B cell (primary cell): ENCODE data around the gene LRRC45. TPM values are rescaled to one million over a fixed set of nuclear protein-coding genes. Genes with fewer than 3 reads are reported as not detected.
A peak's percentile ranks its signal among the peaks of the same experiment; 100 is the strongest.

Experiments
- ATAC-seq: fragments of 200-7000 bp; cut with Tn5 transposase; one replicate; pipeline ENCODE4 v1.10.0; 2021; ENCODE audit warnings: low read depth, mild to moderate bottlenecking, moderate number of reproducible peaks, moderate library complexity
- CTCF ChIA-PET: fragments of 350-600 bp; sonication (Branson Sonifier 250); formaldehyde crosslinking; loops from one replicate; lab custom pipeline; 2021; ENCODE audit warnings: antibody characterized with exemption, inconsistent platforms; lab: Charles Lee
- POLR2A ChIA-PET: fragments of 350-600 bp; sonication (Branson Sonifier 250); formaldehyde crosslinking; loops from one replicate; lab custom pipeline; 2021; ENCODE audit warnings: antibody characterized with exemption; lab: Charles Lee
- DNase-seq: peaks from one replicate; pipeline ENCODE4 v3.0.0; 2013
- H2AFZ ChIP-seq: 2 replicates; pipeline ENCODE4 v1.6.1; 2012; ENCODE audit warnings: mild to moderate bottlenecking, low read depth, low read length; ENCODE audit not compliant: insufficient read depth, poor library complexity, severe bottlenecking
- H3K27ac ChIP-seq, 2 donors: 1 replicate in 1 of 2; 2 replicates in 1 of 2; pipeline ENCODE4 v1.5.1; 2012 to 2013; ENCODE audit warnings: low read length in 2 of 2, mild to moderate bottlenecking in 2 of 2, moderate library complexity in 1 of 2
- H3K27me3 ChIP-seq, 4 experiments: fragments of 200-600 bp in 1 of 4; sonication (generic) in 1 of 4; replicated peaks in 1 of 4; 1 replicate in 2 of 4; 2 replicates in 2 of 4; pipeline versions ENCODE4 v1.6.1 to v1.7.0; 2013 to 2016; ENCODE audit warnings: low read length in 3 of 4, mild to moderate bottlenecking in 2 of 4, mixed read lengths in 1 of 4, moderate library complexity in 1 of 4; ENCODE audit not compliant: insufficient read depth in 4 of 4, control insufficient read depth in 3 of 4; ENCODE audit errors: control extremely low read depth in 1 of 4
- H3K36me3 ChIP-seq, 2 experiments: replicated peaks in 1 of 2; 1 replicate in 1 of 2; 2 replicates in 1 of 2; pipeline versions ENCODE4 v1.6.1 to v1.7.1; 2013; ENCODE audit warnings: low read length in 1 of 2; ENCODE audit not compliant: insufficient read depth in 2 of 2, control insufficient read depth in 1 of 2; ENCODE audit errors: control extremely low read depth in 1 of 2, extremely low read depth in 1 of 2
- H3K4me1 ChIP-seq, 2 donors: fragments of 200-600 bp in 1 of 2; sonication (generic) in 1 of 2; 1 replicate in 1 of 2; 2 replicates in 1 of 2; pipeline versions ENCODE4 v1.5.1 to v1.6.1; 2013 to 2017; ENCODE audit warnings: low read length in 2 of 2; ENCODE audit not compliant: control insufficient read depth in 2 of 2, insufficient read depth in 2 of 2
- H3K4me2 ChIP-seq: replicated peaks from 2 replicates; pipeline ENCODE3; 2012; ENCODE audit warnings: mild to moderate bottlenecking, low read depth, low read length; ENCODE audit not compliant: poor library complexity, severe bottlenecking
- H3K4me3 ChIP-seq, 5 experiments: fragments of 200-600 bp in 1 of 5; sonication (generic) in 1 of 5; 1 replicate in 3 of 5; 2 replicates in 2 of 5; pipeline versions ENCODE4 v1.5.1 to v1.7.0; 2011 to 2016; ENCODE audit warnings: low read length in 4 of 5, mild to moderate bottlenecking in 4 of 5, low read depth in 2 of 5, control low read depth in 1 of 5, moderate library complexity in 1 of 5; ENCODE audit not compliant: insufficient read depth in 1 of 5; ENCODE audit errors: control extremely low read depth in 1 of 5, extremely low read depth in 1 of 5
- H3K79me2 ChIP-seq: fragments of 200-600 bp; sonication (generic); one replicate; pipeline ENCODE4 v1.6.0; 2016; ENCODE audit warnings: low read length; ENCODE audit not compliant: control insufficient read depth, insufficient read depth
- H3K9ac ChIP-seq: fragments of 200-600 bp; sonication (generic); 2 replicates; pipeline ENCODE4 v1.6.1; 2017; ENCODE audit warnings: mild to moderate bottlenecking, low read length, moderate library complexity
- H3K9me3 ChIP-seq, 3 donors: one replicate each; pipeline versions ENCODE4 v1.6.1 to v1.7.1; 2013; ENCODE audit warnings: low read length in 2 of 3; ENCODE audit not compliant: control insufficient read depth in 2 of 3, insufficient read depth in 1 of 3; ENCODE audit errors: control extremely low read depth in 1 of 3
- H4K20me1 ChIP-seq: 2 replicates; pipeline ENCODE4 v1.6.0; 2012; ENCODE audit warnings: mild to moderate bottlenecking, low read length; ENCODE audit not compliant: insufficient read depth, control insufficient read depth, poor library complexity, severe bottlenecking
- H3K27ac Mint-ChIP-seq: one replicate; pipeline ENCODE4 v1.8.0; 2021; ENCODE audit warnings: mixed read lengths
- H3K27me3 Mint-ChIP-seq: one replicate; pipeline ENCODE4 v1.8.0; 2021; ENCODE audit warnings: mixed read lengths
- H3K4me1 Mint-ChIP-seq: one replicate; pipeline ENCODE4 v1.8.0; 2021; ENCODE audit warnings: mixed read lengths
- H3K4me3 Mint-ChIP-seq: one replicate; pipeline ENCODE4 v1.8.0; 2021; ENCODE audit warnings: mixed read lengths
- H3K9me3 Mint-ChIP-seq: one replicate; pipeline ENCODE4 v1.8.0; 2022; ENCODE audit warnings: mixed read lengths; ENCODE audit not compliant: insufficient read depth
- CTCF ChIP-seq: fragments of 200-600 bp; IDR thresholded peaks from one replicate; pipeline ENCODE4 v1.8.0; 2022; ENCODE audit warnings: antibody characterized with exemption, mild to moderate bottlenecking
- EZH2 ChIP-seq: IDR thresholded peaks from 2 replicates; pipeline ENCODE4 v1.6.1; 2012; ENCODE audit warnings: borderline replicate concordance, low read depth, mild to moderate bottlenecking, moderate library complexity, low read length; ENCODE audit not compliant: insufficient read depth, poor library complexity, severe bottlenecking
- WGBS: methylation state at CpG from one replicate; pipeline ENCODE4 v1.1.5; 2013; ENCODE audit warnings: missing lambda C conversion rate; ENCODE audit not compliant: insufficient coverage; 5-methylcytosine and 5-hydroxymethylcytosine counted together
- intact Hi-C: fragments of 100-400 bp; cut with micrococcal nuclease; formaldehyde crosslinking; loops from one replicate; pipeline ENCODE4 v1.10.0; 2022
- polyA plus RNA-seq: library from polyadenylated mRNA; depleted of rRNA; stranded (reverse); fragments of >200 nt; gene quantifications from 2 replicates; pipeline ENCODE4 v1.2.3, GENCODE V29; 2012
- total RNA-seq, 2 donors: library from RNA; stranded (reverse); fragments of 120-200 nt in 1 of 2; gene quantifications; 1 replicate in 1 of 2; 2 replicates in 1 of 2; pipeline versions ENCODE4 v1.2.3 to v1.2.4, GENCODE V29; 2013 to 2022

LRRC45 gene
- total and polyA plus RNA-seq, 2 donors (not counting 1 experiment from before 2014, with no cell fraction given): 19.4 to 19.6 TPM

DNA sequence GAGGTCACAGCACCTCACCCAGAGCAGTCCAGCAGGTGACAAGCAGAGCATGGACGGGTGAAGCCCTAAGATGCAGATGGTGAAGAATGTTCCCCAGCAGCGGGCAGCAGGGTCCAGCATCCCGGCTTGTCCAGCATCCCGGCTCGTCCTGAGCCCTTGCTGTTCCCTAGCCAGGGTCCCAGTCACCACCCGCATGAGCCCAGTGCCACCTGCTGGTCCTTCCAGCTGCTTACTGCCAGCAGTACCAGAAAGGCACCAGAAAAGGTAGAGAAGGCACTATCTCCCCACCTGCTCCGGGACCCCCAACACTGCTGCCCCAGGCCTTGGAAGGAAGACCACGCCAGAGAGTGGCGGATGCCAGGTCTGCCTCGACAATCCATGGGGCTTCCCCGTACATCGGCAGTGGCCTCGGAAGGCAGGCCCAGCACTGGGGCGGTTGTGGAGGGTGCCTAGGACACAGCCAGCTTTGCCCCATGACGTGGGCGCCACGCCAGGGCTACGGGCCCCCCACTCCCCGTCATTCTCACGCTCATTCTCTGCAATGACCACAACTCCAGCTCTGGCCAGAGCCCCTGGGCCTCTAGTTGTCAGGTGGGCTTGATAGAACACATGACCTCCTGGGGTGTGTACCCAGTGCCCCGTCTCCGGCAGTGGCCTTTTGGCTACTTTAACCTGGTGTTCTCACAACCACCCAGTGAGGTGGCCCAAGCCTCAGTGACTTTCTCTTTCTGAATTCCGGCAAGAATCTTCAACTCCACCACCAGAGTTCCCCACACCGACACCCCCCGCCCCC is 1.8 kb upstream of the LRRC45 start:
- no peak for ATAC-seq
- peak; percentile 60 for DNase-seq
- H3K4me1 ChIP-seq: peaks cover 14 to 33% of the 10 kb centered on the region in 2 donors
- no peak overlapping the region for H3K27ac ChIP-seq
- CTCF ChIA-PET: interaction anchor here (0.5 to 7.2 kb wide), 10 partner anchors 9 to 661 kb away, joined by 3 to 91 read pairs (median 4); partner anchors contain the start of gene DCXR
- peaks cover 0 to 3% of the 10 kb centered on the region in 2 experiments for H3K36me3 ChIP-seq
- H3K27ac Mint-ChIP-seq: no peak overlapping the region
- H3K27me3 ChIP-seq: peaks cover 0 to 6% (median 0%) of the 10 kb centered on the region in 4 experiments
- peaks cover 25% of the 10 kb centered on the region for H4K20me1 ChIP-seq
- H3K4me1 Mint-ChIP-seq: peaks cover 15% of the 10 kb centered on the region
- H3K4me2 ChIP-seq: peak overlapping the region; percentile 99
- 44% methylated on average over 23 of the region's 25 CpGs for WGBS
- peak overlapping the region; percentile 83 for H3K4me3 Mint-ChIP-seq
- H3K9me3 ChIP-seq: no peaks in the 10 kb centered on the region
- POLR2A ChIA-PET: no interaction called here
- H2AFZ ChIP-seq: no peak overlapping the region
- H3K79me2 ChIP-seq: peaks cover 23% of the 10 kb centered on the region
- H3K9ac ChIP-seq: peak overlapping the region; percentile 90
- peak overlapping the region in 2 of 5 experiments; percentile 67 to 84 for H3K4me3 ChIP-seq
- intact Hi-C loops: loop anchor here (1.0 kb wide), 1 partner anchor 62 kb away; no protein-coding TSS in a partner anchor
- TF ChIP-seq CTCF (peak; percentile 45), EZH2 (no peak)
- H3K9me3 Mint-ChIP-seq: no peaks in the 10 kb centered on the region
- no peaks in the 10 kb centered on the region for H3K27me3 Mint-ChIP-seq

DNA sequence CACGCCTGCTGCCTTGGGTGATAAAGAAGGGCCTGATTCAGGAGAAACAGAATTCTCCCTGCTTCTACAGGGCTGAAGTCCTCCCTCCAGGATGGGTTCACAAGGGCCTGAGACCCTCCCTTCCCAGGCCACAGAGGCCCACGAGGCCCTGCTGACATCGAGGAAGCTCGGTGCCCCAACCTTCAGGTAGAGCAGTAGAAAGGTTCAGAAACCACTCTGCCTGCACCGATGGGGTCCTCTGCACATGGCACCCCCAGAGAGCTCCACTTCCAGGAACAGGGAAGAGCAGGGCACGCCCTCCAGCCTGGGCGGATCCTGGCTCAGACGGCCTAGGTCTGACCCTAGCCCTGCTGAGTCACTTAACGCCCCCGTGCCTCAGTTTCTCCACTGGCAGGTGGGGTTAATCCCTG is 1.2 kb upstream of the LRRC45 start:
- Mint-ChIP-seq H3K9me3 (no peaks in the 10 kb centered on the region), H3K4me1 (peaks cover 15% of the 10 kb centered on the region), H3K27ac (no peak overlapping the region), H3K27me3 (no peaks in the 10 kb centered on the region), H3K4me3 (peak overlapping the region; percentile 83)
- no peaks in the 10 kb centered on the region for H3K9me3 ChIP-seq
- TF ChIP-seq CTCF (no peak), EZH2 (no peak)
- H3K9ac ChIP-seq: peak overlapping the region; percentile 90
- no peak overlapping the region for H3K27ac ChIP-seq
- ChIA-PET CTCF (interaction anchor here (1.0 to 7.2 kb wide), 6 partner anchors 14 to 155 kb away, joined by 3 to 91 read pairs (median 4); partner anchors contain the start of gene DCXR), POLR2A (interaction anchor here (0.5 to 1.5 kb wide), 3 partner anchors 16 to 317 kb away, joined by 4 to 13 read pairs (median 11); partner anchors contain the start of gene DCXR)
- peak overlapping the region; percentile 91 for H2AFZ ChIP-seq
- H3K4me1 ChIP-seq: peaks cover 14 to 33% of the 10 kb centered on the region in 2 donors
- peak overlapping the region; percentile 62 to 88 (median 67) for H3K4me3 ChIP-seq
- peaks cover 0 to 6% (median 0%) of the 10 kb centered on the region in 4 experiments for H3K27me3 ChIP-seq
- peaks cover 26% of the 10 kb centered on the region for H4K20me1 ChIP-seq
- under 1% methylated on average over 9 of the region's 10 CpGs for WGBS
- no peak for DNase-seq
- H3K4me2 ChIP-seq: peak overlapping the region; percentile 99
- intact Hi-C loops: loop anchor here (1.0 to 2.0 kb wide), 3 partner anchors 29 to 103 kb away; partner anchors contain the start of genes GPS1, RFNG and SIRT7
- peaks cover 23% of the 10 kb centered on the region for H3K79me2 ChIP-seq
- H3K36me3 ChIP-seq: peaks cover 0 to 3% of the 10 kb centered on the region in 2 experiments
- ATAC-seq: no peak
